ENCODE results near the gene PAM. TPM values are rescaled to one million over a fixed set of nuclear protein-coding genes. Genes with fewer than 3 reads are reported as not detected.

PAM gene
- total and polyA plus RNA-seq, 2 of the 13 experiments (the other 11 are each of a cell fraction or from before 2014, with no cell fraction given) = 20.2 to 79.1 TPM

GRCh38 chr5:102955488-102955887 is 200.4 kb downstream of the PAM start:
- POLR2A ChIA-PET = no interaction called here
- intact Hi-C loops (cut with micrococcal nuclease; ENCODE audit: unreplicated experiment) = no loop called here
- FAIRE-seq (no peak), DNase-seq (ENCODE audit: low spot score) (no peak), ATAC-seq (no peak)
- no peak overlapping the region for H3K9ac ChIP-seq (ENCODE audit: insufficient read depth, low read depth, low read length)
- H4K20me1 ChIP-seq (ENCODE audit: insufficient read depth, low read length) = no peaks in the 10 kb centered on the region
- WGBS (ENCODE audit: low lambda C conversion rate) = 81% methylated on average over 1 of the region's 1 CpG
- H3K9me3 ChIP-seq (ENCODE audit: low read length) = no peaks in the 10 kb centered on the region
- H3K27me3 ChIP-seq (ENCODE audit: control insufficient read depth in 1 of 2, insufficient read depth in 2 of 2, low read length in 2 of 2) = no peaks in the 10 kb centered on the region
- H3K4me1 ChIP-seq (ENCODE audit: insufficient read depth, low read length) = no peaks in the 10 kb centered on the region
- H3K36me3 ChIP-seq (replicated peaks in 1 of 2; ENCODE audit: control insufficient read depth in 1 of 2, insufficient read depth in 2 of 2, low read length in 2 of 2) = no peaks in the 10 kb centered on the region
- H3K27ac ChIP-seq (ENCODE audit: extremely low read length, insufficient read depth, low read length) = no peak overlapping the region
- in situ Hi-C loops (cut with HindIII; ENCODE audit: extremely low pct_ligation_motif_present, low pct_unique_long_range_greater_than_20kb) = no loop called here
- no peaks in the 10 kb centered on the region for H3K79me2 ChIP-seq (ENCODE audit: insufficient read depth, low read length)
- no peak overlapping the region for H2AFZ ChIP-seq (ENCODE audit: low read length)
- CTCF ChIA-PET (ENCODE audit: low intra/inter-chr PET ratio, low total read pairs) = no interaction called here
- no TSS peak for BruUV-seq (replicated peaks)
- no peak for TF ChIP-seq KDM5A (IDR thresholded peaks at IDR 0.05; ENCODE audit: borderline replicate concordance, low read length)
- TF ChIP-seq TERF1 (CRISPR knock-in tag; IDR thresholded peaks at IDR 0.05) = no peak
- no peak for TF ChIP-seq FOXK2 (IDR thresholded peaks at IDR 0.05)
- no peak for TF ChIP-seq ELF4 (CRISPR knock-in tag; IDR thresholded peaks at IDR 0.05; ENCODE audit: borderline replicate concordance)
- TF ChIP-seq HOMEZ (CRISPR knock-in tag; IDR thresholded peaks at IDR 0.05; ENCODE audit: low read depth) = no peak
- TF ChIP-seq PHB2 (IDR thresholded peaks at IDR 0.05; ENCODE audit: partially characterized antibody) = no peak
- TF ChIP-seq ZNF577 (CRISPR knock-in tag; IDR thresholded peaks at IDR 0.05; ENCODE audit: borderline replicate concordance, low read depth) = no peak
- no peak for TF ChIP-seq GLI4 (CRISPR knock-in tag; IDR thresholded peaks at IDR 0.05; ENCODE audit: borderline replicate concordance)
- TF ChIP-seq RFXANK (CRISPR knock-in tag; IDR thresholded peaks at IDR 0.05) = no peak
- TF ChIP-seq, protein P1, sequence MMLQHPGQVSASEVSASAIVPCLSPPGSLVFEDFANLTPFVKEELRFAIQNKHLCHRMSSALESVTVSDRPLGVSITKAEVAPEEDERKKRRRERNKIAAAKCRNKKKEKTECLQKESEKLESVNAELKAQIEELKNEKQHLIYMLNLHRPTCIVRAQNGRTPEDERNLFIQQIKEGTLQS (CRISPR knock-in tag; IDR thresholded peaks at IDR 0.05) = no peak
- TF ChIP-seq, protein P2, sequence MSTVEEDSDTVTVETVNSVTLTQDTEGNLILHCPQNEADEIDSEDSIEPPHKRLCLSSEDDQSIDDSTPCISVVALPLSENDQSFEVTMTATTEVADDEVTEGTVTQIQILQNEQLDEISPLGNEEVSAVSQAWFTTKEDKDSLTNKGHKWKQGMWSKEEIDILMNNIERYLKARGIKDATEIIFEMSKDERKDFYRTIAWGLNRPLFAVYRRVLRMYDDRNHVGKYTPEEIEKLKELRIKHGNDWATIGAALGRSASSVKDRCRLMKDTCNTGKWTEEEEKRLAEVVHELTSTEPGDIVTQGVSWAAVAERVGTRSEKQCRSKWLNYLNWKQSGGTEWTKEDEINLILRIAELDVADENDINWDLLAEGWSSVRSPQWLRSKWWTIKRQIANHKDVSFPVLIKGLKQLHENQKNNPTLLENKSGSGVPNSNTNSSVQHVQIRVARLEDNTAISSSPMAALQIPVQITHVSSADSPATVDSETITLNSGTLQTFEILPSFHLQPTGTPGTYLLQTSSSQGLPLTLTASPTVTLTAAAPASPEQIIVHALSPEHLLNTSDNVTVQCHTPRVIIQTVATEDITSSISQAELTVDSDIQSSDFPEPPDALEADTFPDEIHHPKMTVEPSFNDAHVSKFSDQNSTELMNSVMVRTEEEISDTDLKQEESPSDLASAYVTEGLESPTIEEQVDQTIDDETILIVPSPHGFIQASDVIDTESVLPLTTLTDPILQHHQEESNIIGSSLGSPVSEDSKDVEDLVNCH (CRISPR knock-in tag; IDR thresholded peaks at IDR 0.05) = no peak
- TF ChIP-seq, protein P3, sequence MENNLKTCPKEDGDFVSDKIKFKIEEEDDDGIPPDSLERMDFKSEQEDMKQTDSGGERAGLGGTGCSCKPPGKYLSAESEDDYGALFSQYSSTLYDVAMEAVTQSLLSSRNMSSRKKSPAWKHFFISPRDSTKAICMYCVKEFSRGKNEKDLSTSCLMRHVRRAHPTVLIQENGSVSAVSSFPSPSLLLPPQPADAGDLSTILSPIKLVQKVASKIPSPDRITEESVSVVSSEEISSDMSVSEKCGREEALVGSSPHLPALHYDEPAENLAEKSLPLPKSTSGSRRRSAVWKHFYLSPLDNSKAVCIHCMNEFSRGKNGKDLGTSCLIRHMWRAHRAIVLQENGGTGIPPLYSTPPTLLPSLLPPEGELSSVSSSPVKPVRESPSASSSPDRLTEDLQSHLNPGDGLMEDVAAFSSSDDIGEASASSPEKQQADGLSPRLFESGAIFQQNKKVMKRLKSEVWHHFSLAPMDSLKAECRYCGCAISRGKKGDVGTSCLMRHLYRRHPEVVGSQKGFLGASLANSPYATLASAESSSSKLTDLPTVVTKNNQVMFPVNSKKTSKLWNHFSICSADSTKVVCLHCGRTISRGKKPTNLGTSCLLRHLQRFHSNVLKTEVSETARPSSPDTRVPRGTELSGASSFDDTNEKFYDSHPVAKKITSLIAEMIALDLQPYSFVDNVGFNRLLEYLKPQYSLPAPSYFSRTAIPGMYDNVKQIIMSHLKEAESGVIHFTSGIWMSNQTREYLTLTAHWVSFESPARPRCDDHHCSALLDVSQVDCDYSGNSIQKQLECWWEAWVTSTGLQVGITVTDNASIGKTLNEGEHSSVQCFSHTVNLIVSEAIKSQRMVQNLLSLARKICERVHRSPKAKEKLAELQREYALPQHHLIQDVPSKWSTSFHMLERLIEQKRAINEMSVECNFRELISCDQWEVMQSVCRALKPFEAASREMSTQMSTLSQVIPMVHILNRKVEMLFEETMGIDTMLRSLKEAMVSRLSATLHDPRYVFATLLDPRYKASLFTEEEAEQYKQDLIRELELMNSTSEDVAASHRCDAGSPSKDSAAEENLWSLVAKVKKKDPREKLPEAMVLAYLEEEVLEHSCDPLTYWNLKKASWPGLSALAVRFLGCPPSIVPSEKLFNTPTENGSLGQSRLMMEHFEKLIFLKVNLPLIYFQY (CRISPR knock-in tag; IDR thresholded peaks at IDR 0.05; ENCODE audit: borderline replicate concordance) = no peak
- no peak for TF ChIP-seq ZNF263 (CRISPR knock-in tag; IDR thresholded peaks at IDR 0.05)
- TF ChIP-seq ZNF709 (CRISPR knock-in tag; IDR thresholded peaks at IDR 0.05) = no peak
- TF ChIP-seq ADNP (CRISPR knock-in tag; IDR thresholded peaks at IDR 0.05) = no peak
- TF ChIP-seq, protein P4, sequence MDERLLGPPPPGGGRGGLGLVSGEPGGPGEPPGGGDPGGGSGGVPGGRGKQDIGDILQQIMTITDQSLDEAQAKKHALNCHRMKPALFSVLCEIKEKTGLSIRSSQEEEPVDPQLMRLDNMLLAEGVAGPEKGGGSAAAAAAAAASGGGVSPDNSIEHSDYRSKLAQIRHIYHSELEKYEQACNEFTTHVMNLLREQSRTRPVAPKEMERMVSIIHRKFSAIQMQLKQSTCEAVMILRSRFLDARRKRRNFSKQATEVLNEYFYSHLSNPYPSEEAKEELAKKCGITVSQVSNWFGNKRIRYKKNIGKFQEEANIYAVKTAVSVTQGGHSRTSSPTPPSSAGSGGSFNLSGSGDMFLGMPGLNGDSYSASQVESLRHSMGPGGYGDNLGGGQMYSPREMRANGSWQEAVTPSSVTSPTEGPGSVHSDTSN (CRISPR knock-in tag; IDR thresholded peaks at IDR 0.05) = no peak
- no peak overlapping the region for H3K4me3 ChIP-seq (replicated peaks in 1 of 3; ENCODE audit: insufficient read depth in 1 of 3, low read depth in 2 of 3, low read length in 3 of 3)
- H3K4me2 ChIP-seq (ENCODE audit: low read depth, low read length) = no peak overlapping the region
